ENCODE data around the gene IL1F10.

IL1F10 gene

GRCh38 chr2:113112441-113112840 is 44.7 kb downstream of the IL1F10 start:
- TF ChIP-seq CTCF (IDR thresholded peaks at IDR 0.05; ENCODE audit: poor library complexity, severe bottlenecking): no peak
- DNase-seq (ENCODE audit: low spot score) (no peak), ATAC-seq (ENCODE audit: low read depth) (no peak)
- Histone ChIP-seq H3K27me3 (ENCODE audit: insufficient read depth, poor library complexity, severe bottlenecking) (no peaks in the 10 kb centered on the region), H3K27ac (ENCODE audit: poor library complexity, severe bottlenecking) (no peak overlapping the region), H3K36me3 (ENCODE audit: low read depth) (no peaks in the 10 kb centered on the region), H3K4me1 (ENCODE audit: insufficient read depth, poor library complexity, severe bottlenecking) (peaks cover 8% of the 10 kb centered on the region), H3K9me3 (ENCODE audit: severe bottlenecking) (no peaks in the 10 kb centered on the region), H3K4me3 (ENCODE audit: severe bottlenecking) (no peak overlapping the region)

GRCh38 chr2:113112871-113113270 is 45.1 kb downstream of the IL1F10 start:
- no peaks in the 10 kb centered on the region for H3K27me3 ChIP-seq (ENCODE audit: insufficient read depth, poor library complexity, severe bottlenecking)
- H3K36me3 ChIP-seq (ENCODE audit: low read depth): no peaks in the 10 kb centered on the region
- ATAC-seq (ENCODE audit: low read depth): no peak
- H3K27ac ChIP-seq (ENCODE audit: poor library complexity, severe bottlenecking): no peak overlapping the region
- no peak overlapping the region for H3K4me3 ChIP-seq (ENCODE audit: severe bottlenecking)
- peaks cover 10% of the 10 kb centered on the region for H3K4me1 ChIP-seq (ENCODE audit: insufficient read depth, poor library complexity, severe bottlenecking)
- DNase-seq (ENCODE audit: low spot score): no peak
- no peak for TF ChIP-seq CTCF (IDR thresholded peaks at IDR 0.05; ENCODE audit: poor library complexity, severe bottlenecking)
- H3K9me3 ChIP-seq (ENCODE audit: severe bottlenecking): no peaks in the 10 kb centered on the region

GRCh38 chr2:113113807-113114206 is 46.0 kb downstream of the IL1F10 start:
- Histone ChIP-seq H3K27ac (ENCODE audit: poor library complexity, severe bottlenecking) (no peak overlapping the region), H3K4me3 (ENCODE audit: severe bottlenecking) (no peak overlapping the region), H3K4me1 (ENCODE audit: insufficient read depth, poor library complexity, severe bottlenecking) (peaks cover 13% of the 10 kb centered on the region), H3K36me3 (ENCODE audit: low read depth) (no peaks in the 10 kb centered on the region), H3K27me3 (ENCODE audit: insufficient read depth, poor library complexity, severe bottlenecking) (no peaks in the 10 kb centered on the region), H3K9me3 (ENCODE audit: severe bottlenecking) (no peaks in the 10 kb centered on the region)
- TF ChIP-seq CTCF (IDR thresholded peaks at IDR 0.05; ENCODE audit: poor library complexity, severe bottlenecking): no peak
- no peak for DNase-seq (ENCODE audit: low spot score)
- no peak for ATAC-seq (ENCODE audit: low read depth)

GRCh38 chr2:113114224-113114945 is 46.6 kb downstream of the IL1F10 start:
- Histone ChIP-seq H3K27me3 (ENCODE audit: insufficient read depth, poor library complexity, severe bottlenecking) (no peaks in the 10 kb centered on the region), H3K36me3 (ENCODE audit: low read depth) (no peaks in the 10 kb centered on the region), H3K4me1 (ENCODE audit: insufficient read depth, poor library complexity, severe bottlenecking) (peaks cover 13% of the 10 kb centered on the region), H3K4me3 (ENCODE audit: severe bottlenecking) (no peak overlapping the region), H3K9me3 (ENCODE audit: severe bottlenecking) (no peaks in the 10 kb centered on the region), H3K27ac (ENCODE audit: poor library complexity, severe bottlenecking) (no peak overlapping the region)
- DNase-seq (ENCODE audit: low spot score) (no peak), ATAC-seq (ENCODE audit: low read depth) (no peak)
- TF ChIP-seq CTCF (IDR thresholded peaks at IDR 0.05; ENCODE audit: poor library complexity, severe bottlenecking): no peak

- no peak overlapping the region for H3K4me3 ChIP-seq (ENCODE audit: severe bottlenecking)
- no peaks in the 10 kb centered on the region for H3K27me3 ChIP-seq (ENCODE audit: insufficient read depth, poor library complexity, severe bottlenecking)
- DNase-seq (ENCODE audit: low spot score) (no peak), ATAC-seq (ENCODE audit: low read depth) (no peak)
- TF ChIP-seq CTCF (IDR thresholded peaks at IDR 0.05; ENCODE audit: poor library complexity, severe bottlenecking): no peak
- no peaks in the 10 kb centered on the region for H3K36me3 ChIP-seq (ENCODE audit: low read depth)
- H3K27ac ChIP-seq (ENCODE audit: poor library complexity, severe bottlenecking): no peak overlapping the region
- H3K9me3 ChIP-seq (ENCODE audit: severe bottlenecking): no peaks in the 10 kb centered on the region
- peaks cover 13% of the 10 kb centered on the region for H3K4me1 ChIP-seq (ENCODE audit: insufficient read depth, poor library complexity, severe bottlenecking)
Measured at GRCh38 chr2:113114996-113115395, 47.2 kb downstream of the IL1F10 start.
